ENCODE results near the gene S100A8.

S100A8 gene

GRCh38 chr1:153390938-153391710 lies at the start of gene S100A8:
Gene S100A8 (minus strand): TSS chr1:153391073. CDS start chr1:153390535, 538 bp downstream.
- TF ChIP-seq ZFX (IDR thresholded peaks at IDR 0.05): no peak
- no peak for TF ChIP-seq CTCF (conservative IDR thresholded peaks at IDR 0.05)
- H3K27ac ChIP-seq: no peak within 1 kb of the TSS

GRCh38 chr1:153439273-153439672 lies 48.4 kb upstream of the S100A8 start:
- TF ChIP-seq ZFX (IDR thresholded peaks at IDR 0.05) (no peak), CTCF (conservative IDR thresholded peaks at IDR 0.05) (no peak)
- no peak overlapping the region for H3K27ac ChIP-seq

- no peak for TF ChIP-seq ZFX (IDR thresholded peaks at IDR 0.05)
- H3K27ac ChIP-seq: no peak overlapping the region
Observed at GRCh38 chr1:153438599-153438998, 47.7 kb upstream of the S100A8 start.

- H3K27ac ChIP-seq: no peak overlapping the region
- TF ChIP-seq CTCF (conservative IDR thresholded peaks at IDR 0.05) (no peak), ZFX (IDR thresholded peaks at IDR 0.05) (no peak)
Observed at GRCh38 chr1:153437236-153437635, 46.4 kb upstream of the S100A8 start.

GRCh38 chr1:153434746-153435455 lies 44.0 kb upstream of the S100A8 start:
- H3K27ac ChIP-seq: no peak overlapping the region

GRCh38 chr1:153432874-153433681 lies 42.2 kb upstream of the S100A8 start:
- TF ChIP-seq CTCF (conservative IDR thresholded peaks at IDR 0.05) (no peak), ZFX (IDR thresholded peaks at IDR 0.05) (no peak)
- no peak overlapping the region for H3K27ac ChIP-seq

More at GRCh38 chr1:153434746-153435455, 44.0 kb upstream of the S100A8 start:
- no peak for TF ChIP-seq ZFX (IDR thresholded peaks at IDR 0.05)
- TF ChIP-seq CTCF (conservative IDR thresholded peaks at IDR 0.05): no peak

- TF ChIP-seq CTCF (conservative IDR thresholded peaks at IDR 0.05) (no peak), ZFX (IDR thresholded peaks at IDR 0.05) (no peak)
Observed at GRCh38 chr1:153431928-153432327, 41.1 kb upstream of the S100A8 start.

More at GRCh38 chr1:153431928-153432327, 41.1 kb upstream of the S100A8 start:
- no peak overlapping the region for H3K27ac ChIP-seq

Measured in C4-2B (cell line).